ENCODE results near the gene EZR. TPM values are rescaled to one million over a fixed set of nuclear protein-coding genes. Genes with fewer than 3 reads are reported as not detected.

The EZR gene
- total and polyA plus RNA-seq, 2 donors (not counting 1 experiment from before 2014, with no cell fraction given): 227 to 945 TPM

GRCh38 chr6:158737082-158737709 is 82.0 kb downstream of the EZR start:
- Histone ChIP-seq H2AFZ (ENCODE audit: insufficient read depth, low read depth, low read length, poor library complexity, severe bottlenecking) (no peak overlapping the region), H3K27me3 (replicated peaks in 1 of 4; ENCODE audit: control extremely low read depth in 1 of 4, control insufficient read depth in 3 of 4, insufficient read depth in 4 of 4, low read length in 3 of 4) (no peaks in the 10 kb centered on the region), H3K4me3 (ENCODE audit: control extremely low read depth in 1 of 5, extremely low read depth in 1 of 5, insufficient read depth in 1 of 5, low read depth in 2 of 5, low read length in 4 of 5) (no peak overlapping the region), H3K4me2 (replicated peaks; ENCODE audit: low read depth, low read length, poor library complexity, severe bottlenecking) (no peak overlapping the region), H3K4me1 (ENCODE audit: control insufficient read depth in 2 of 2, insufficient read depth in 2 of 2, low read length in 2 of 2) (no peaks in the 10 kb centered on the region), H3K36me3 (replicated peaks in 1 of 2; ENCODE audit: control extremely low read depth in 1 of 2, control insufficient read depth in 1 of 2, extremely low read depth in 1 of 2, insufficient read depth in 2 of 2, low read length in 1 of 2) (no peaks in the 10 kb centered on the region), H4K20me1 (ENCODE audit: control insufficient read depth, insufficient read depth, low read length, poor library complexity, severe bottlenecking) (no peaks in the 10 kb centered on the region), H3K9me3 (ENCODE audit: control extremely low read depth in 1 of 3, control insufficient read depth in 2 of 3, insufficient read depth in 1 of 3, low read length in 2 of 3) (peaks cover 0 to 33% (median 14%) of the 10 kb centered on the region in 3 donors), H3K9ac (ENCODE audit: low read length) (no peak overlapping the region), H3K79me2 (ENCODE audit: control insufficient read depth, insufficient read depth, low read length) (no peaks in the 10 kb centered on the region), H3K27ac (ENCODE audit: low read length in 2 of 2) (no peak overlapping the region)
- H3K4me3 Mint-ChIP-seq: no peak overlapping the region
- DNase-seq (no peak), ATAC-seq (ENCODE audit: low read depth) (no peak)
- ChIA-PET CTCF (interaction anchor here (0.7 kb wide), 1 partner anchor 46 kb away, joined by 4 read pairs; no protein-coding TSS in a partner anchor), POLR2A (interaction anchor here (1.1 kb wide), 1 partner anchor 34 kb away, joined by 7 read pairs; no protein-coding TSS in a partner anchor)
- intact Hi-C loops (cut with micrococcal nuclease): no loop called here
- peaks cover 4% of the 10 kb centered on the region for H3K9me3 Mint-ChIP-seq (ENCODE audit: insufficient read depth)
- 100% methylated on average over 2 of the region's 3 CpGs for WGBS (ENCODE audit: insufficient coverage)
- TF ChIP-seq CTCF (IDR thresholded peaks at IDR 0.05) (no peak), EZH2 (IDR thresholded peaks at IDR 0.05; ENCODE audit: borderline replicate concordance, insufficient read depth, low read depth, low read length, poor library complexity, severe bottlenecking) (no peak)
- H3K27ac Mint-ChIP-seq: no peak overlapping the region
- no peaks in the 10 kb centered on the region for H3K27me3 Mint-ChIP-seq
- no peaks in the 10 kb centered on the region for H3K4me1 Mint-ChIP-seq

DNA sequence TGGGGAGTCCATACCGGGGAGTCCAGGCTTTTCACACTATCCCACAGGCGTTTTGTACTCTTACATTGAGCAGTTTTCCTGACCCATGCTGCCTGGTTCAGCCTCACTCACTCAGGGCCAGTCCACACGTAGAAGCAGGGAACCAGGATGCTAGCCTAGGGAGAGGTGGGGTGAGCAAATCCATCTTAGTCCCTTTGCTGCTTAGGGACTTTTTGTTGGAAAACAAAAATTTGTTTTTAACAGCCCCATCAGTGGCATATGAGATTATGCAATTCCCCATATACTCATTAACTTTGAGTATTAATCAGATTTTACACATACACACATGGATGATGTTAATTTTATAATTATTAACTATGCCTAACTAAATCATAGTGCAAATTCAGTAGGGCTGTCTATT is 84.2 kb downstream of the EZR start:
- no peak for TF ChIP-seq CTCF (IDR thresholded peaks at IDR 0.05)
- no peak for TF ChIP-seq EZH2 (IDR thresholded peaks at IDR 0.05; ENCODE audit: borderline replicate concordance, insufficient read depth, low read depth, low read length, poor library complexity, severe bottlenecking)
- Histone ChIP-seq H3K27ac (ENCODE audit: low read length in 2 of 2) (no peak overlapping the region), H4K20me1 (ENCODE audit: control insufficient read depth, insufficient read depth, low read length, poor library complexity, severe bottlenecking) (no peaks in the 10 kb centered on the region), H3K9ac (ENCODE audit: low read length) (no peak overlapping the region), H3K9me3 (ENCODE audit: control extremely low read depth in 1 of 3, control insufficient read depth in 2 of 3, insufficient read depth in 1 of 3, low read length in 2 of 3) (peaks cover 2 to 43% (median 20%) of the 10 kb centered on the region in 3 donors), H3K4me1 (ENCODE audit: control insufficient read depth in 2 of 2, insufficient read depth in 2 of 2, low read length in 2 of 2) (no peaks in the 10 kb centered on the region), H3K4me2 (replicated peaks; ENCODE audit: low read depth, low read length, poor library complexity, severe bottlenecking) (no peak overlapping the region), H3K79me2 (ENCODE audit: control insufficient read depth, insufficient read depth, low read length) (no peaks in the 10 kb centered on the region), H3K27me3 (replicated peaks in 1 of 4; ENCODE audit: control extremely low read depth in 1 of 4, control insufficient read depth in 3 of 4, insufficient read depth in 4 of 4, low read length in 3 of 4) (no peaks in the 10 kb centered on the region), H3K4me3 (ENCODE audit: control extremely low read depth in 1 of 5, extremely low read depth in 1 of 5, insufficient read depth in 1 of 5, low read depth in 2 of 5, low read length in 4 of 5) (no peak overlapping the region), H3K36me3 (replicated peaks in 1 of 2; ENCODE audit: control extremely low read depth in 1 of 2, control insufficient read depth in 1 of 2, extremely low read depth in 1 of 2, insufficient read depth in 2 of 2, low read length in 1 of 2) (no peaks in the 10 kb centered on the region), H2AFZ (ENCODE audit: insufficient read depth, low read depth, low read length, poor library complexity, severe bottlenecking) (no peak overlapping the region)
- Mint-ChIP-seq H3K27me3 (no peaks in the 10 kb centered on the region), H3K4me1 (no peaks in the 10 kb centered on the region), H3K27ac (no peak overlapping the region), H3K9me3 (ENCODE audit: insufficient read depth) (peaks cover 4% of the 10 kb centered on the region), H3K4me3 (no peak overlapping the region)
- ATAC-seq (ENCODE audit: low read depth): no peak
- ChIA-PET POLR2A (no interaction called here), CTCF (interaction anchor here (1.8 kb wide), 1 partner anchor 44 kb away, joined by 4 read pairs; no protein-coding TSS in a partner anchor)
- no peak for DNase-seq
- intact Hi-C loops (cut with micrococcal nuclease): no loop called here
- WGBS (ENCODE audit: insufficient coverage): 78% methylated on average over 3 of the region's 3 CpGs
